Kidney glomerular epithelial cell (primary cell): Measurements from ENCODE around the gene BUD13.

Experiments used
- DNase-seq: peaks from one replicate; lab custom pipeline; 2025; lab: John Stamatoyannopoulos, UW

The BUD13 gene

GRCh38 chr11:116792869-116793771, 20.3 kb upstream of the BUD13 start:
- peak; percentile 37 for DNase-seq

- DNase-seq = no peak
These were observed 19.5 kb upstream of the BUD13 start for GRCh38 chr11:116792144-116792868.

DNA sequence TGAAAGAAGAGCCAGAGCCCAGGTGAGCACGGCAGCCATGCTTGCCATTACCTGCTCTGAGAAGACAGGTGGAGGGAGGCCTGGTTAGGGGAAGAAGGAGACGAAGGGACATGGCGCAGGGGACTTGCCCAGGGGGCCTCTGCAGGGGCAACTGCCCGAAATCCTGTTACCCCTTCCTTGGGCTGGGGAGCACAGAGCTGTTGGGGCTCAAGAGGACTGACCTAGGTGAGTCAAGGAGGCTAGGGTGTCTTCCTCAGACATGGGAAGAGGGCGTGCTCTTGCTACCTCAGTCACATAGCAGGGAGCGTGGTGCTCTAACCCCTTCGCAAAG, 19.0 kb upstream of the BUD13 start, which contains the start of gene APOA5:
Gene APOA5 (minus strand): TSS at position 67 of the 331 bp plus-strand sequence. CDS start 19 bp downstream, at position 48.
- DNase-seq = no peak

- peak; percentile 25 for DNase-seq
These were observed 18.4 kb upstream of the BUD13 start for GRCh38 chr11:116791002-116791812.

GRCh38 chr11:116790167-116791001, 17.6 kb upstream of the BUD13 start:
- DNase-seq = no peak

- no peak for DNase-seq
These were observed 16.2 kb upstream of the BUD13 start for GRCh38 chr11:116788975-116789374.

GRCh38 chr11:116788534-116788933, 15.7 kb upstream of the BUD13 start:
- DNase-seq = no peak

GRCh38 chr11:116787786-116788486, 15.1 kb upstream of the BUD13 start, which contains the start of gene ZPR1:
ZPR1 (minus strand) TSS chr11:116788023; CDS start chr11:116787990, 33 bp downstream.
- DNase-seq = peak; percentile 55

DNA sequence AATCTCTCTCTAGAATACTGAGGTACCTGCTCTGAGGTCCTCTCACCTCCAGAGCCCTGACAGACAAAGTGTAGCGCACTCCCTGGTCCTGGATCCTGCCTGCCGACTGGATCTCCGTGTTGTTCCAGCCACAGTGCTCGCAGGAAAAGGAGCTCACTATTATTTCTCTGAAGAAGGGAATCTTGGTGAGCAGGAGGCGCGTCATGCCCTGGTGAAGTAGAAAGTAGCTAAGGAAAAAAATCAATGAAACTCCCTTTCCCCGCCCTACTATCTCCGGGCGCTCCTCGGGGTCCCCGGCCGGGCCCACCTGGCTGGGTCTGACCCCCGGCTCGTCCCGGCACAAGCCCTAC, 14.6 kb upstream of the BUD13 start:
- DNase-seq = no peak

- DNase-seq = no peak
These were observed 14.2 kb upstream of the BUD13 start for GRCh38 chr11:116786966-116787365.

- DNase-seq = no peak
These were observed 13.5 kb upstream of the BUD13 start for GRCh38 chr11:116786326-116786725.

DNA sequence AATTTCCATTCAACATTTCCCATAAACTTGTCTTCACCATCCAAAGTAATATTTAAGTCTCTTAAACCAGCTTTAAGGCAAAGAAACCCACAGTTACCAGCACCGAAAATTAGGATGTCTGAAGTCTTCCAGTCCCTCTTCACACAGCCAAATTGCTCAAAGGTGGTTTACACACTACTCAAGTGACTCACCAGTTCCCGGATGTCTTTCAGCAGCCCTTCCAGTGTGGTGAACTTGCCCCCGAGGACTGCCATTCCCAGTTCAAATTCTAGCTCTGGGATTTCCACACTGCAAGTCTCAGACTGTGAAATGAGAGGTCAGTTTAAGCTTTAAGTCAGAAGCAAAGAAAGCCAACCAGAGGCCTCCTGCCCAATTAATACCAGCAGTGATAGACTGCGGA, 9.9 kb upstream of the BUD13 start:
- DNase-seq = no peak

DNA sequence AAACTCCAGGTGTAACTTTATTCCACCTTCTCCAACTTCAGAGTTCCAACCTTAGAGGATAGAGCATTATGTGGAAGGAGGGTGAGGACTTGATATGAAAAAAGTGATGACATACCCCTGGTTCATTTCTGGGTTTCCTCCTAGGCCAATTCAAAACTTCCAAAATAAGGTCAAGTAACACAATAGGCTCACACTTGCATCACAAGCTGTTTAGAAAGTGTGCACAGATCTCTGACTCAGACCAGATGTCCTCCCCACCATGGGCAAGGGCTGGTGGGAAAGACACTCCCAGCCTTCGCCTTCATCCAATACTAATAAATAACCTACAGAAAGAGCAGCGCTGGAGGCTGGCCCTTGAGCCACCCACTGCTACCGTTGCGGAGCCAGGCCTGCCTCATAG, 5.8 kb upstream of the BUD13 start:
- DNase-seq = no peak

GRCh38 chr11:116777056-116777455, 4.3 kb upstream of the BUD13 start:
- no peak for DNase-seq

GRCh38 chr11:116776522-116776984, 3.8 kb upstream of the BUD13 start:
- DNase-seq = no peak

GRCh38 chr11:116775975-116776374, 3.2 kb upstream of the BUD13 start:
- no peak for DNase-seq

- no peak for DNase-seq
These were observed 1.9 kb upstream of the BUD13 start for GRCh38 chr11:116774661-116775060.

DNA sequence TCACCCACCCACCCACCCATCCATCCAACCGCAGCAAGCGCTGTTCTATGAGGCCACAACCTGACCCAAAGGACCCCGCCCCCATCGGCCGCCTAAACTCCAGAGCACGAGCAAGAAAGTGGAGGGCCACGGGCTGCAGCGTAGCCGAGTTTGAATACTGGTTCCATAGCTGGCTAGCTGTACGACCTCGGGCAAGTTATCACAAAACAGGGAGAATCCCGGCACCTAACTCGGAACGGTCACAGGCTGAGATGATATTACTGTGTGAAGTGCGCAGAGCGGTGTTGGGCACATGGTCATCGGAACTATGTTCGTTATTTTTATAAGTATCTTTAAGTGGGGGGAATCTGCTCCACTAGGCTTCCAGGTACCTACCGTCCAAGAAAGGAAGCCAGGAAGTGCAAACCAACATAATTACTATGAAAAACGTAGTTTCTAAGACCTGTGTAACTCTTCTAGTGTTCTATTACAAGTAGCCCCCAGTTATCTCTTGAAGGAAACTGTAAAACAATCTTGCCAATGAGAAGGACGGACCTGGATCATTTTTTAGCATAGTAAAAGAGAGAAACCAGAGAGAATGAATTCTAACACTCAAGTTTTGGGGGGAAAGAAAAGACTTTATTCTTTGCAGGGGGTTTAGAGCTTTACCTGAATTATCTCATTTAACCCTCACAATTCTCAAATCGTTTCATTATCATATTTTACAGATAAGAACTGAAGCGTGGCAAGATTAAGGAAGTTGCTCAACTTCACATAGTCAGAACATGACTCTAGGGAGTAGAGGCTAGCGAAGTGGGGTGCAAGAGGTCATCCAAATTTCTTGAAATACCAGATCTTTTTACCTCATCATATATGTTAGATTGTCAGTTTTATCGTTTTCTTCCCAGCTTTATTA, 663 bp upstream of the BUD13 start:
- DNase-seq = peak; percentile 36

DNA sequence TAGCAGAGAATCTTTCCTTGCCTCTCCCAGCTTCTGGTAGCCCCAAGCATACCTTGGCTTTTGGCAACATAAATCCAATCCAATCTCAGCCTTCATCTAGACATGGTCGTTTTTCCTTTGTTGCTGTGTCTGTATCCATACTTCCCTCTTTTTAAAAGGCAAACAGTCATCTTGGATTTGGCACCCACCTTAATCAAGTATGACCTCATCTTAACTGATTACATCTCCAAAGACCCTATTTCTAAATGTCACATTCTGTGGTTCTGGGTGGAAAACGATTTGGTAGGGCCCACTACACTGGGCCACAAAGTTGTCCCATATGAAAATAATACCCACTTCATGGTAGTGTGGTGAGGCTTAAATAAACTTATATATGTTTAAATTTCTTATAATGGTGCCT, 852 bp downstream of the BUD13 start:
- DNase-seq = no peak

DNA sequence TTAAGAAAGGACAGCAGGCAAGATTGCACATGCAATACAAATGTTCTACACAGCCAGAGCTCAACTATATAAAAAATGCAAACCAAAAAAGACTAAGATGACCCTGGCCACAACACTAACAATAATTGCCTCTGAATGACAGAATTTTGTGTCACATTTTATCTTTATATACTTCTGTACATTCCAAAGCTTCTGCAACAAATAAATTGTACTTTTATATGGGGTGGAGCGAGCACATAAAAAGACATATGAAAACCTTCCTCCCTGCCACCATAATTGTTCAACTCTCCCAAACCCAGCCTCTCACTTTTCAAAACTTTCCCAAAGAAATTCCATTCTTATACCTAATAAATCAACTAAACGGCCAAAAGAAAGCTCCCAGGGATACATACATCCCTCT, 10.7 kb downstream of the BUD13 start:
- no peak for DNase-seq
